Omental fat pad (tissue), 4 donors: ENCODE results near the gene HLA-DOB. TPM values are rescaled to one million over a fixed set of nuclear protein-coding genes. Genes with fewer than 3 reads are reported as not detected.
"Not testable (repeated sequence)": the region's sequence is repeated elsewhere in the genome, so short reads cannot be mapped to it uniquely, and the experiment has no call there.

Experiments
- ATAC-seq: fragments of 150-250 bp; one replicate; pipeline ENCODE4 v1.9.1; 2016; ENCODE audit warnings: mild to moderate bottlenecking, moderate library complexity; ENCODE audit not compliant: low FRiP score
- DNase-seq: peaks from one replicate; pipeline ENCODE4 v3.0.0-alpha.2; 2019; ENCODE audit warnings: low spot score
- total RNA-seq, 4 donors: library from RNA; depleted of rRNA; stranded (reverse); fragments of >200 nt; gene quantifications; one replicate each; pipeline ENCODE4 v1.1.0, GENCODE V29; 2016
- TF ChIP-seq, protein P1 (sequence below), 3 donors: fragments of 450-650 bp; IDR thresholded peaks; one replicate each; pipeline ENCODE4 v1.5.1; 2016 to 2017; ENCODE audit warnings: antibody characterized with exemption in 3 of 3, mild to moderate bottlenecking in 3 of 3, moderate library complexity in 2 of 3

HLA-DOB gene
- total RNA-seq, 4 donors from 2014 or later = 0.56 to 2.8 (median 1.6) TPM; not detected in 1

DNA sequence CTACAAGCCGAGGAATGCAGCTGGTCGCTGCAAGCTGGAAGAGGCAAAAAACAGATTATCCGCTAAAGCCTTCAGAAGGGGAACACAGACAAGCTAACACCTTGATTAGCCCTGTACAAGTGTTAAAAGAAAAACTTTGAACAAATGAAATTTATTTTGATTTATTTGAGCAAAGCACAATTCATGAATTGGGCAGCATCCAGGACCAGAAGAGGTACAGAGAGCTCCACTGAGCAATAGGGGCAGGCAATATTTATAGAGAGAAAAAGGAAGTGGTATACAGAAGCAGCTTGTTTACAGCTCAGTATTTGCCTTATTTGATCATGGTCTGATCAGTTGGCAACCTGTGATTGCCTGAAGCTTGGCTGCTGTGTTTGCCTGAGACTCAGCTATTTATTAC is 17.6 kb downstream of the HLA-DOB start:
- TF ChIP-seq, protein P1, sequence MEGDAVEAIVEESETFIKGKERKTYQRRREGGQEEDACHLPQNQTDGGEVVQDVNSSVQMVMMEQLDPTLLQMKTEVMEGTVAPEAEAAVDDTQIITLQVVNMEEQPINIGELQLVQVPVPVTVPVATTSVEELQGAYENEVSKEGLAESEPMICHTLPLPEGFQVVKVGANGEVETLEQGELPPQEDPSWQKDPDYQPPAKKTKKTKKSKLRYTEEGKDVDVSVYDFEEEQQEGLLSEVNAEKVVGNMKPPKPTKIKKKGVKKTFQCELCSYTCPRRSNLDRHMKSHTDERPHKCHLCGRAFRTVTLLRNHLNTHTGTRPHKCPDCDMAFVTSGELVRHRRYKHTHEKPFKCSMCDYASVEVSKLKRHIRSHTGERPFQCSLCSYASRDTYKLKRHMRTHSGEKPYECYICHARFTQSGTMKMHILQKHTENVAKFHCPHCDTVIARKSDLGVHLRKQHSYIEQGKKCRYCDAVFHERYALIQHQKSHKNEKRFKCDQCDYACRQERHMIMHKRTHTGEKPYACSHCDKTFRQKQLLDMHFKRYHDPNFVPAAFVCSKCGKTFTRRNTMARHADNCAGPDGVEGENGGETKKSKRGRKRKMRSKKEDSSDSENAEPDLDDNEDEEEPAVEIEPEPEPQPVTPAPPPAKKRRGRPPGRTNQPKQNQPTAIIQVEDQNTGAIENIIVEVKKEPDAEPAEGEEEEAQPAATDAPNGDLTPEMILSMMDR (IDR thresholded peaks at IDR 0.05) = no peak
- ATAC-seq (no peak), DNase-seq (no peak)

DNA sequence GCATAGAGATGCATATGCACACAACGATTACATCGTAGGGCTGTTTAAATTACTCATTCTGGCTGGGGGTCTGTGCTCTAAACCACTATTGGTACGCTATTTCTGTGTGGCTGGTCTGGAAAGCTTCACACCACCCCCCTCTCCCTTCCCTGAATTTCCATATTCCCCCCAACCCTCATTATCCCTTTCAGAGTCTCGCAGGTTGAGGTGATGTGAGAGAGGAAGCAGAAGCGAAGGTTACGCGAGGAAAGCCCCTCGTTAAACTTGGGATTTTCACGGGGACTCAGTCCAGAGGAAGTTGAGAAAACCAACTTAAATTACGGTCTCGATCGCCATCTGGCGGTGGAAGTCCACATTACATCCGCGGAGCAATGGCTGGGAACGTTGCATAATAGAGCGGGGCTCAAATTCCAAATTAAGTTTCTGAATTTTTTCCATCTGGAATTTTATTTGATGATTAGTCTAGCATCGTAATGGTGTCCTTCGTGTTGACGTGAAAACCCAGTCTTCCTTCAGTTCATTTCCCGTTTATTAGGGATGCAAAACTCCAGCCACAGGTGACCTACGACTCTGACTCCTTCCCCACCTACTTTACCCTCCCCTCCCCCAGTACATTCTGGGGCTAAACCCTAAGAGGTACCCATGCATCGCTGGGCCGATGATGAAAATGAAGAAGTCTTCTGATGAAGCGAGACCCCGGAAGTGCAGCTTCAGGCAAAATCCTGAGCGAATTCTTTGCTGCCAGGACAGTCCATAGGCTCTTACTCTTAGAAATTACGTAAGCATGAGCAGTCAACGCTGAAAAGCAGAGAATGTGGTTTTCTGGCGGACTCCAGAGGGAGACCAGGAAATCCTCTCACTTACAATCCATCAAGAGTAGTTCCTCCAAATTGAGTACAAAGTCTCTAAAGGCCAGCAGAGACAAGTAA is 19.7 kb downstream of the HLA-DOB start:
- DNase-seq (peak; percentile 97), ATAC-seq (peak; percentile 68)
- TF ChIP-seq, protein P1 (IDR thresholded peaks at IDR 0.05) = peak in 2 of 3 donors; percentile 67 to 91

DNA sequence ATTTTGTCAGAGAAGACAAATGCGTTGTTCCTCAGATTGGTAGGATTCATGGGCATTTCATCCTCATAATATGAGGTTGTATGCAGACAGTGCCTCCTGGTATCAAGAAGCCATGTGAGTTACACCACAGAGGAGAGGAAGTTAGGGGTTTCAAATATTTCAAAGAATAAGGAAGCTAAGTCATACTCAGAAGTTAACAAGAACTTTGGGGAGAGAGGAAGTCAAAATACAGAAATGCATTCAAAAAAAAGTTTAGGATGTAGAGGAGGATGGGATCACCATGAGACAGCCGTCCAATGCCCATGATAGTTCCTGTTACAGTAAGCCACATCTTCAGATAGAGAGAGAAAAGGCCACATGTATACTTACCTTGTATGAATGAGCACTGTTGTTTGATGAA is 22.3 kb downstream of the HLA-DOB start:
- ATAC-seq = no peak
- no peak for DNase-seq
- TF ChIP-seq, protein P1 (IDR thresholded peaks at IDR 0.05) = no peak

DNA sequence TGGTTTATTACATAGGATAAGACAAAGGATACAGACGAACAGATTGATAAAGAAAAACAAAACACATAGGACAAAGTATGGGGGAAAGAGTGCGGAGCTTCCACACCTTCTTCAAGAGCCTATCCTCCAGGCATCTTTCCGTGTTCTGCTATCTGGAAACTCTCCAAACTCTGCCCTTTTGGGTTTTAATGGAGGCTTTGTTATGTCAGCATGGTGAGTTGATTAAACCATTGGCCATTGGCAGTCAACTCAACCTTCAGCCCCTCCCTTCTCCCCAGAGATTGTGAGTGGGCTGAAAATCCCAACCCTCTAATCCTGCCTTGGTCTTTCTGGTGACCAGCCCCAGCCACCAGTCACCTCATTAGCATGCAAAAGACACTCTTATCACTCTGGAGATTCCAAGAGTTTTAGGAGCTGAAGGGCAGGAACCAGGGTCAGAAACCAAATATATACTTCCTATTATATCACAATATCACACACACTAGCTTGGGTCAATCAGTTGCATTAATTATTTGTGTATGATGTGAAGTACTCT is 23.8 kb downstream of the HLA-DOB start:
- DNase-seq (no peak), ATAC-seq (no peak)
- TF ChIP-seq, protein P1 (IDR thresholded peaks at IDR 0.05) = no peak

DNA sequence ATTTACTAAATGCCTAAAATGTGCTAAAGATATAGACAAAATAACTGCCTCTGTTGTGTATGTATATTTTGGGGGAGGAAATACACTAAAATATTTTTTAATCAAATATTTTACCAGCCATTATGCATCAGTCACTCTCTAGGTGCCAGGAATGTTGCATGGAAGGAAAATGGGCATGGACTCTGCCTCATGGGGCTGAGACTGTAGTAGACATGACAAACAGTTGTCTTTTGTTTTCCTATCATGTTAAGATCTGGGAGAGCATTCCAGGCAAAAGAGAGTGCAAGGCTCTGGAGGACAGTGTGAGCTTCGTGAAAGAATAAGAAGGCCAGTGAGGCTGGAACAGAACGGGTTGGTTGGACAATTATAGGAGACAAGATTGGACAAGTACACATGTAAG is 26.5 kb downstream of the HLA-DOB start:
- DNase-seq = no peak
- ATAC-seq = no peak
- TF ChIP-seq, protein P1 (IDR thresholded peaks at IDR 0.05) = no peak

DNA sequence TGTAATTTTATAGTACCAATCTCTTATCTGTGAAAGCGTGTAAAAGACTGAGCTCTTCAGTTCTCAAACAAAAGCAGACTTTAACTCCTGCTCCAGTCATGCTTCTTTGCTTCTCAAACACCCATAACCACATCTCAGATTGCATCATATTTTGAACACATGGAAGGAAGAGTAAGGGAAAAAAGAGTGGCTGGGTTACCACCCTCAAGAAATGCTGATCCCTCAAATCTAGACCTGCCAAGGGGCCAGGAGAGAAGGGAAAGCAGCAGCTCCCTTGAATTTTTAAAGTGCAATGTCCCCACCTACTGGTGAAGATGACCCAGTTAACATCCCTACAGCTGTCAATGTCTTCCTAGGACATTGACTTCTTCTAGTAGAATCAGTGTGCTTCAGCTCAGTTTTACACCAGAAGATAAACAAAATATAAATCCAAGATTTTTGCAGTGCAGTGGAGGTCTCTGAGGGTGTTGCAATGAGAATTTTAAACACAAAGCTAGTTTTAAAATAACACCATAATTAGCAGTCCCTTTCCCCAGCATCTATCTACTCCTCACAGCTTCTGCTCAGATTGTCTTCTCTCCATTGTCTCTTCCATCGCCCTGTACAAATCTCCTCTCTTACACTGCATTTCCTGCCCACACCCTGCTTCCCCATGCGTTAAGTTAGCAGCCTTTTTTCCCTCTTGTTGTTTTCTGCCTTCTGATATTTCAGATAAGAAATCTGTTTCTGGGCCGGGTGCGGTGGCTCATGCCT is 30.8 kb downstream of the HLA-DOB start:
- no peak for ATAC-seq
- TF ChIP-seq, protein P1 (IDR thresholded peaks at IDR 0.05) = no peak
- DNase-seq = no peak

DNA sequence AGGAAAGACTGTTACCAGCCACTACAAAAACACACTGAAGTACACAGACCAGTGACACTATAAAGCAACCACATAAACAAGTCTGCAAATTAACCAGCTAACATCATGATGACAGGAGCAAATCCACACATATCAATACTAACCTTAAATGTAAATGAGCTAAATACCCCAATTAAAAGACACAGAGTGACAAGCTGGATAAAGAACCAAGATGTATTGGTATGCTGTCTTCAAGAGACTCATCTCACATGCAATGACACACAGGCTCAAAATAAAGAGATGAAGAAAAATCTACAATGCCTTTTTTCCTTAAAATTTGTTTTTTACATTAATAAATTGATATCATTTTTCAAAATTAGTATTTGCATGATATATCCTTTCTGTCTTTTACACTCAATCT is 33.9 kb downstream of the HLA-DOB start:
- not testable (repeated sequence) for DNase-seq, ATAC-seq
